Cardiac muscle cell (in vitro differentiated cells and primary cell): ENCODE results near the gene PBX2. TPM values are rescaled to one million over a fixed set of nuclear protein-coding genes. Genes with fewer than 3 reads are reported as not detected.

ENCODE experiments used
- DNase-seq, 2 donors: peaks; one replicate each; pipeline versions ENCODE4 v3.0.0 to v3.0.0-alpha.2; 2010 to 2017; ENCODE audit warnings: low read depth in 1 of 2, low spot score in 1 of 2
- H3K27ac ChIP-seq: fragments of 200-600 bp; sonication (generic); 2 replicates; pipeline ENCODE4 v1.5.1; 2016
- H3K27me3 ChIP-seq: fragments of 200-600 bp; sonication (generic); 2 replicates; pipeline ENCODE4 v1.6.0; 2016; ENCODE audit warnings: control low read depth
- H3K36me3 ChIP-seq: fragments of 200-600 bp; sonication (generic); 2 replicates; pipeline ENCODE4 v1.5.1; 2016; ENCODE audit warnings: control low read depth
- H3K4me1 ChIP-seq: fragments of 200-600 bp; sonication (generic); 2 replicates; pipeline ENCODE4 v1.8.1; 2017; ENCODE audit warnings: low read depth, mild to moderate bottlenecking, mixed run types
- H3K4me3 ChIP-seq: fragments of 200-600 bp; sonication (generic); 2 replicates; pipeline ENCODE4 v1.5.1; 2016; ENCODE audit warnings: mild to moderate bottlenecking
- H3K9me3 ChIP-seq: fragments of 200-600 bp; sonication (generic); 2 replicates; pipeline ENCODE4 v1.5.1; 2017; ENCODE audit warnings: low read depth, mild to moderate bottlenecking, control low read depth
- CTCF ChIP-seq: IDR thresholded peaks from 2 replicates; pipeline ENCODE4 v1.5.1; 2012; ENCODE audit warnings: low read depth, mild to moderate bottlenecking, low read length
- polyA plus RNA-seq: library from polyadenylated mRNA; unstranded; fragments of >200 nt; fragmentation: Nextera tagmentation; extraction: Ambion mirVana; gene quantifications from 2 replicates; pipeline ENCODE4 v1.2.1, GENCODE V29; 2016
- total RNA-seq: library from RNA; depleted of rRNA; stranded (reverse); fragments of >200 nt; gene quantifications from 2 replicates; pipeline ENCODE4 v1.2.3, GENCODE V29; 2016

The PBX2 gene
- total and polyA plus RNA-seq, 2 experiments from 2014 or later, result 17.3 to 124 TPM

GRCh38 chr6:32200711-32201475 is 10.9 kb upstream of the PBX2 start:
- H3K27ac ChIP-seq, result no peak overlapping the region
- no peak for TF ChIP-seq CTCF

GRCh38 chr6:32198866-32199265 is 8.9 kb upstream of the PBX2 start:
- no peak for TF ChIP-seq CTCF
- no peaks in the 10 kb centered on the region for H3K9me3 ChIP-seq
- no peaks in the 10 kb centered on the region for H3K4me1 ChIP-seq
- no peak overlapping the region for H3K27ac ChIP-seq
- H3K36me3 ChIP-seq, result no peaks in the 10 kb centered on the region
- no peak for DNase-seq
- no peak overlapping the region for H3K4me3 ChIP-seq
- H3K27me3 ChIP-seq, result no peaks in the 10 kb centered on the region

More at GRCh38 chr6:32200711-32201475, 10.9 kb upstream of the PBX2 start:
- H3K36me3 ChIP-seq, result no peaks in the 10 kb centered on the region
- no peaks in the 10 kb centered on the region for H3K9me3 ChIP-seq
- no peak for DNase-seq
- no peaks in the 10 kb centered on the region for H3K4me1 ChIP-seq
- no peak overlapping the region for H3K4me3 ChIP-seq
- H3K27me3 ChIP-seq, result no peaks in the 10 kb centered on the region

- H3K27ac ChIP-seq, result no peak overlapping the region
- TF ChIP-seq CTCF, result no peak
- H3K27me3 ChIP-seq, result no peaks in the 10 kb centered on the region
- H3K36me3 ChIP-seq, result no peaks in the 10 kb centered on the region
- no peaks in the 10 kb centered on the region for H3K4me1 ChIP-seq
- DNase-seq, result no peak
- H3K4me3 ChIP-seq, result no peak overlapping the region
- no peaks in the 10 kb centered on the region for H3K9me3 ChIP-seq
Observed at GRCh38 chr6:32198345-32198696, 8.3 kb upstream of the PBX2 start.

- Histone ChIP-seq H3K4me3 (peak overlapping the region; percentile 37), H3K36me3 (no peaks in the 10 kb centered on the region), H3K27ac (peak overlapping the region; percentile 93), H3K4me1 (no peaks in the 10 kb centered on the region), H3K27me3 (no peaks in the 10 kb centered on the region), H3K9me3 (no peaks in the 10 kb centered on the region)
- peak in 1 of 2 donors; percentile 51 for DNase-seq
- no peak for TF ChIP-seq CTCF
Observed at GRCh38 chr6:32196682-32197616, 6.9 kb upstream of the PBX2 start.

GRCh38 chr6:32195902-32196681 is 6.1 kb upstream of the PBX2 start:
- peak; percentile 76 to 98 for DNase-seq
- TF ChIP-seq CTCF, result no peak

More at GRCh38 chr6:32195902-32196681, 6.1 kb upstream of the PBX2 start:
- H3K4me3 ChIP-seq, result peak overlapping the region; percentile 37
- H3K4me1 ChIP-seq, result no peaks in the 10 kb centered on the region
- no peaks in the 10 kb centered on the region for H3K9me3 ChIP-seq
- no peaks in the 10 kb centered on the region for H3K36me3 ChIP-seq
- peak overlapping the region; percentile 93 for H3K27ac ChIP-seq
- H3K27me3 ChIP-seq, result no peaks in the 10 kb centered on the region
